SK-N-SH treated with all-trans-retinoic acid at 6 μM for 48 hours (cell line): ENCODE results near the gene CAPRIN1.

Experiments used
- BACH2 ChIP-seq: fragments of 250-450 bp; sonication (Bioruptor Pico); IDR thresholded peaks from 2 replicates; pipeline ENCODE4 v1.9.0; 2021; ENCODE audit warnings: mild to moderate bottlenecking, borderline replicate concordance
- CSDC2 ChIP-seq: fragments of 250-450 bp; sonication (Bioruptor Pico); IDR thresholded peaks from 2 replicates; pipeline ENCODE4 v1.5.0; 2020; ENCODE audit warnings: mild to moderate bottlenecking, moderate library complexity
- GLIS3 ChIP-seq: fragments of 250-450 bp; sonication (Bioruptor Pico); IDR thresholded peaks from 2 replicates; pipeline ENCODE4 v1.5.0; 2020; ENCODE audit warnings: mild to moderate bottlenecking, moderate library complexity
- PPARA ChIP-seq: fragments of 250-450 bp; sonication (Bioruptor Pico); IDR thresholded peaks from 2 replicates; pipeline ENCODE4 v1.5.0; 2020; ENCODE audit warnings: mild to moderate bottlenecking, borderline replicate concordance
- TOX ChIP-seq: fragments of 250-450 bp; sonication (Bioruptor Pico); IDR thresholded peaks from 2 replicates; pipeline ENCODE4 v1.8.0; 2021; ENCODE audit warnings: mild to moderate bottlenecking, moderate library complexity, borderline replicate concordance
- ZFP30 ChIP-seq: fragments of 450-650 bp; formaldehyde crosslinking; IDR thresholded peaks from 2 replicates; pipeline ENCODE4 v1.5.0; 2022; ENCODE audit warnings: mild to moderate bottlenecking, moderate library complexity
- ZNF565 ChIP-seq: fragments of 450-650 bp; formaldehyde crosslinking; conservative IDR thresholded peaks from 2 replicates; pipeline ENCODE4 v1.5.0; 2020; ENCODE audit warnings: low read depth, mild to moderate bottlenecking, moderate library complexity
- ZNF70 ChIP-seq: fragments of 450-650 bp; formaldehyde crosslinking; IDR thresholded peaks from 2 replicates; pipeline ENCODE4 v1.5.0; 2020; ENCODE audit warnings: mild to moderate bottlenecking, moderate library complexity
- TF ChIP-seq, protein P1 (sequence below): fragments of 250-450 bp; sonication (Bioruptor Pico); IDR thresholded peaks from 2 replicates; pipeline ENCODE4 v1.8.0; 2020; ENCODE audit warnings: mild to moderate bottlenecking, moderate library complexity, borderline replicate concordance
- TF ChIP-seq, protein P2 (sequence below): fragments of 250-450 bp; sonication (Bioruptor Pico); IDR thresholded peaks from 2 replicates; pipeline ENCODE4 v1.8.0; 2021; ENCODE audit warnings: low read depth, mild to moderate bottlenecking, moderate library complexity, borderline replicate concordance

DNA sequence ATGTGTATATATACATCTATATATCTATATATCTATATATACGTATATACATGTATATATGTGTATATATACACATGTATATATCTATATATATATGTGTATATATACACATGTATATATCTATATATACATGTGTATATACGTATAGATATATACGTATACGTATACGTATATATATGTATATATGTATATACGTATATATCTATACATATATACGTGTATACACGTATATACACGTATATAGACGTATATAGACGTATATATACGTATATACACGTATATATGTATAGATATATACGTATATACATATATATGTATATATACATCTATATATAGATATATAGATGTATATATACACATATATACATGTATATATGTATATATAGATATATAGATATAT is 25.1 kb upstream of the CAPRIN1 start:
- TF ChIP-seq ZFP30 (CRISPR knock-in tag) (no peak), ZNF70 (CRISPR knock-in tag) (no peak), PPARA (CRISPR knock-in tag) (no peak), TOX (CRISPR knock-in tag) (no peak), BACH2 (CRISPR knock-in tag) (no peak), CSDC2 (no peak), GLIS3 (no peak), ZNF565 (CRISPR knock-in tag) (no peak)
- TF ChIP-seq, protein P1, sequence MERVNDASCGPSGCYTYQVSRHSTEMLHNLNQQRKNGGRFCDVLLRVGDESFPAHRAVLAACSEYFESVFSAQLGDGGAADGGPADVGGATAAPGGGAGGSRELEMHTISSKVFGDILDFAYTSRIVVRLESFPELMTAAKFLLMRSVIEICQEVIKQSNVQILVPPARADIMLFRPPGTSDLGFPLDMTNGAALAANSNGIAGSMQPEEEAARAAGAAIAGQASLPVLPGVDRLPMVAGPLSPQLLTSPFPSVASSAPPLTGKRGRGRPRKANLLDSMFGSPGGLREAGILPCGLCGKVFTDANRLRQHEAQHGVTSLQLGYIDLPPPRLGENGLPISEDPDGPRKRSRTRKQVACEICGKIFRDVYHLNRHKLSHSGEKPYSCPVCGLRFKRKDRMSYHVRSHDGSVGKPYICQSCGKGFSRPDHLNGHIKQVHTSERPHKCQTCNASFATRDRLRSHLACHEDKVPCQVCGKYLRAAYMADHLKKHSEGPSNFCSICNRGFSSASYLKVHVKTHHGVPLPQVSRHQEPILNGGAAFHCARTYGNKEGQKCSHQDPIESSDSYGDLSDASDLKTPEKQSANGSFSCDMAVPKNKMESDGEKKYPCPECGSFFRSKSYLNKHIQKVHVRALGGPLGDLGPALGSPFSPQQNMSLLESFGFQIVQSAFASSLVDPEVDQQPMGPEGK (CRISPR knock-in tag): no peak
- TF ChIP-seq, protein P2, sequence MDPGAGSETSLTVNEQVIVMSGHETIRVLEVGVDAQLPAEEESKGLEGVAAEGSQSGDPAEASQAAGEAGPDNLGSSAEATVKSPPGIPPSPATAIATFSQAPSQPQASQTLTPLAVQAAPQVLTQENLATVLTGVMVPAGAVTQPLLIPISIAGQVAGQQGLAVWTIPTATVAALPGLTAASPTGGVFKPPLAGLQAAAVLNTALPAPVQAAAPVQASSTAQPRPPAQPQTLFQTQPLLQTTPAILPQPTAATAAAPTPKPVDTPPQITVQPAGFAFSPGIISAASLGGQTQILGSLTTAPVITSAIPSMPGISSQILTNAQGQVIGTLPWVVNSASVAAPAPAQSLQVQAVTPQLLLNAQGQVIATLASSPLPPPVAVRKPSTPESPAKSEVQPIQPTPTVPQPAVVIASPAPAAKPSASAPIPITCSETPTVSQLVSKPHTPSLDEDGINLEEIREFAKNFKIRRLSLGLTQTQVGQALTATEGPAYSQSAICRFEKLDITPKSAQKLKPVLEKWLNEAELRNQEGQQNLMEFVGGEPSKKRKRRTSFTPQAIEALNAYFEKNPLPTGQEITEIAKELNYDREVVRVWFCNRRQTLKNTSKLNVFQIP: no peak
